ENCODE data around the gene SEMA3C. TPM values are rescaled to one million over a fixed set of nuclear protein-coding genes. Genes with fewer than 3 reads are reported as not detected.
A peak's percentile ranks its signal among the peaks of the same experiment; 100 is the strongest.

Gene SEMA3C
- total RNA-seq, 2 experiments from 2014 or later, result not detected

GRCh38 chr7:80921130-80921529 lies 2.3 kb upstream of the SEMA3C start:
- DNase-seq (no peak), ATAC-seq (no peak)
- no peaks in the 10 kb centered on the region for H3K9me3 Mint-ChIP-seq
- TF ChIP-seq CTCF (IDR thresholded peaks at IDR 0.05), result no peak
- H3K4me3 Mint-ChIP-seq, result no peak overlapping the region
- peaks cover 4% of the 10 kb centered on the region for H3K4me1 Mint-ChIP-seq (ENCODE audit: low read depth)
- ChIA-PET CTCF (no interaction called here), POLR2A (no interaction called here)
- peaks cover 44% of the 10 kb centered on the region for H3K27me3 Mint-ChIP-seq
- intact Hi-C loops (cut with micrococcal nuclease), result no loop called here
- no peaks in the 10 kb centered on the region for H3K36me3 Mint-ChIP-seq (ENCODE audit: low read depth)
- H3K27ac Mint-ChIP-seq, result no peak overlapping the region

- Mint-ChIP-seq H3K27me3 (peaks cover 48% of the 10 kb centered on the region), H3K4me1 (ENCODE audit: low read depth) (peaks cover 4% of the 10 kb centered on the region), H3K36me3 (ENCODE audit: low read depth) (no peaks in the 10 kb centered on the region), H3K27ac (no peak overlapping the region), H3K4me3 (peak overlapping the region; percentile 20), H3K9me3 (no peaks in the 10 kb centered on the region)
- intact Hi-C loops (cut with micrococcal nuclease), result no loop called here
- ATAC-seq, result no peak
- DNase-seq, result peak; percentile 13
- ChIA-PET POLR2A (no interaction called here), CTCF (interaction anchor here (1.2 kb wide), 1 partner anchor 8 kb away, joined by 3 read pairs; no protein-coding TSS in a partner anchor)
- no peak for TF ChIP-seq CTCF (IDR thresholded peaks at IDR 0.05)
Observed at GRCh38 chr7:80918399-80918798, 452 bp downstream of the SEMA3C start.

GRCh38 chr7:80916770-80917741 lies 1.8 kb downstream of the SEMA3C start:
- no peaks in the 10 kb centered on the region for H3K36me3 Mint-ChIP-seq (ENCODE audit: low read depth)
- no peak for TF ChIP-seq CTCF (IDR thresholded peaks at IDR 0.05)
- no peak for ATAC-seq
- no peak for DNase-seq
- ChIA-PET POLR2A (interaction anchor here (0.6 kb wide), 1 partner anchor 17 kb away, joined by 3 read pairs; no protein-coding TSS in a partner anchor), CTCF (no interaction called here)
- no peaks in the 10 kb centered on the region for H3K9me3 Mint-ChIP-seq
- H3K27me3 Mint-ChIP-seq, result peaks cover 46% of the 10 kb centered on the region
- no peak overlapping the region for H3K27ac Mint-ChIP-seq
- peaks cover 4% of the 10 kb centered on the region for H3K4me1 Mint-ChIP-seq (ENCODE audit: low read depth)
- H3K4me3 Mint-ChIP-seq, result no peak overlapping the region
- intact Hi-C loops (cut with micrococcal nuclease), result no loop called here

- ATAC-seq (no peak), DNase-seq (no peak)
- TF ChIP-seq CTCF (IDR thresholded peaks at IDR 0.05), result no peak
- no peaks in the 10 kb centered on the region for H3K4me1 Mint-ChIP-seq (ENCODE audit: low read depth)
- ChIA-PET POLR2A (no interaction called here), CTCF (interaction anchor here (0.9 kb wide), 1 partner anchor 8 kb away, joined by 3 read pairs; the partner anchor contains the start of gene SEMA3C)
- H3K27ac Mint-ChIP-seq, result no peak overlapping the region
- no peaks in the 10 kb centered on the region for H3K9me3 Mint-ChIP-seq
- peaks cover 2% of the 10 kb centered on the region for H3K27me3 Mint-ChIP-seq
- no peaks in the 10 kb centered on the region for H3K36me3 Mint-ChIP-seq (ENCODE audit: low read depth)
- intact Hi-C loops (cut with micrococcal nuclease), result no loop called here
- no peak overlapping the region for H3K4me3 Mint-ChIP-seq
Observed at GRCh38 chr7:80910228-80910627, 8.6 kb downstream of the SEMA3C start.

GRCh38 chr7:80908360-80908797 lies 10.5 kb downstream of the SEMA3C start:
- H3K4me3 Mint-ChIP-seq, result no peak overlapping the region
- ChIA-PET POLR2A (no interaction called here), CTCF (no interaction called here)
- H3K27me3 Mint-ChIP-seq, result no peaks in the 10 kb centered on the region
- TF ChIP-seq CTCF (IDR thresholded peaks at IDR 0.05), result no peak
- no peak overlapping the region for H3K27ac Mint-ChIP-seq
- no peaks in the 10 kb centered on the region for H3K9me3 Mint-ChIP-seq
- no peak for ATAC-seq
- DNase-seq, result no peak
- no peaks in the 10 kb centered on the region for H3K4me1 Mint-ChIP-seq (ENCODE audit: low read depth)
- intact Hi-C loops (cut with micrococcal nuclease), result no loop called here
- no peaks in the 10 kb centered on the region for H3K36me3 Mint-ChIP-seq (ENCODE audit: low read depth)
